ENCODE data around the gene NRXN3. TPM values are rescaled to one million over a fixed set of nuclear protein-coding genes. Genes with fewer than 3 reads are reported as not detected.

The NRXN3 gene
- total RNA-seq, 2 experiments from 2014 or later = not detected

GRCh38 chr14:79419571-79420327, 1249.6 kb downstream of the NRXN3 start:
- Mint-ChIP-seq H3K27ac (no peak overlapping the region), H3K4me1 (ENCODE audit: low read depth) (no peaks in the 10 kb centered on the region), H3K9me3 (peaks cover 8% of the 10 kb centered on the region), H3K4me3 (no peak overlapping the region), H3K36me3 (no peaks in the 10 kb centered on the region), H3K27me3 (no peaks in the 10 kb centered on the region)
- no peak for DNase-seq
- ChIA-PET POLR2A (no interaction called here), CTCF (no interaction called here)
- intact Hi-C loops (cut with micrococcal nuclease) = no loop called here

- Mint-ChIP-seq H3K4me1 (ENCODE audit: low read depth) (no peaks in the 10 kb centered on the region), H3K27me3 (no peaks in the 10 kb centered on the region), H3K4me3 (no peak overlapping the region), H3K27ac (no peak overlapping the region), H3K36me3 (no peaks in the 10 kb centered on the region), H3K9me3 (peaks cover 6% of the 10 kb centered on the region)
- intact Hi-C loops (cut with micrococcal nuclease) = no loop called here
- POLR2A ChIA-PET = no interaction called here
- CTCF ChIA-PET = no interaction called here
- DNase-seq = no peak
Measured at GRCh38 chr14:79420725-79421124, 1250.6 kb downstream of the NRXN3 start.

GRCh38 chr14:79421811-79422210, 1251.6 kb downstream of the NRXN3 start:
- no peaks in the 10 kb centered on the region for H3K4me1 Mint-ChIP-seq (ENCODE audit: low read depth)
- peaks cover 5% of the 10 kb centered on the region for H3K9me3 Mint-ChIP-seq
- no peak overlapping the region for H3K27ac Mint-ChIP-seq
- POLR2A ChIA-PET = no interaction called here
- no peaks in the 10 kb centered on the region for H3K27me3 Mint-ChIP-seq
- no peak overlapping the region for H3K4me3 Mint-ChIP-seq
- CTCF ChIA-PET = no interaction called here
- no peak for DNase-seq
- no peaks in the 10 kb centered on the region for H3K36me3 Mint-ChIP-seq
- intact Hi-C loops (cut with micrococcal nuclease) = no loop called here

GRCh38 chr14:79424462-79424861, 1254.3 kb downstream of the NRXN3 start:
- ChIA-PET POLR2A (no interaction called here), CTCF (no interaction called here)
- H3K36me3 Mint-ChIP-seq = no peaks in the 10 kb centered on the region
- no peaks in the 10 kb centered on the region for H3K27me3 Mint-ChIP-seq
- no peaks in the 10 kb centered on the region for H3K4me1 Mint-ChIP-seq (ENCODE audit: low read depth)
- no peak overlapping the region for H3K27ac Mint-ChIP-seq
- H3K4me3 Mint-ChIP-seq = no peak overlapping the region
- no peak for DNase-seq
- intact Hi-C loops (cut with micrococcal nuclease) = no loop called here
- no peaks in the 10 kb centered on the region for H3K9me3 Mint-ChIP-seq

GRCh38 chr14:79426103-79426755, 1256.1 kb downstream of the NRXN3 start:
- no peak for DNase-seq
- CTCF ChIA-PET = no interaction called here
- Mint-ChIP-seq H3K27me3 (no peaks in the 10 kb centered on the region), H3K4me1 (ENCODE audit: low read depth) (no peaks in the 10 kb centered on the region), H3K9me3 (no peaks in the 10 kb centered on the region), H3K4me3 (no peak overlapping the region), H3K36me3 (no peaks in the 10 kb centered on the region), H3K27ac (no peak overlapping the region)
- intact Hi-C loops (cut with micrococcal nuclease) = no loop called here
- POLR2A ChIA-PET = no interaction called here

GRCh38 chr14:79432640-79433039, 1262.5 kb downstream of the NRXN3 start:
- no peaks in the 10 kb centered on the region for H3K36me3 Mint-ChIP-seq
- ChIA-PET CTCF (no interaction called here), POLR2A (no interaction called here)

GRCh38 chr14:79436335-79436734, 1266.2 kb downstream of the NRXN3 start:
- Mint-ChIP-seq H3K4me1 (ENCODE audit: low read depth) (no peaks in the 10 kb centered on the region), H3K9me3 (no peaks in the 10 kb centered on the region), H3K4me3 (no peak overlapping the region), H3K36me3 (no peaks in the 10 kb centered on the region), H3K27ac (no peak overlapping the region), H3K27me3 (no peaks in the 10 kb centered on the region)
- POLR2A ChIA-PET = no interaction called here
- intact Hi-C loops (cut with micrococcal nuclease) = no loop called here
- no peak for DNase-seq
- CTCF ChIA-PET = no interaction called here

More at GRCh38 chr14:79432640-79433039, 1262.5 kb downstream of the NRXN3 start:
- intact Hi-C loops (cut with micrococcal nuclease) = no loop called here
- Mint-ChIP-seq H3K4me3 (no peak overlapping the region), H3K27ac (no peak overlapping the region), H3K4me1 (ENCODE audit: low read depth) (no peaks in the 10 kb centered on the region), H3K9me3 (no peaks in the 10 kb centered on the region), H3K27me3 (no peaks in the 10 kb centered on the region)
- DNase-seq = no peak

- no peak for DNase-seq
- no peak overlapping the region for H3K4me3 Mint-ChIP-seq
- H3K9me3 Mint-ChIP-seq = no peaks in the 10 kb centered on the region
- intact Hi-C loops (cut with micrococcal nuclease) = no loop called here
- H3K4me1 Mint-ChIP-seq (ENCODE audit: low read depth) = no peaks in the 10 kb centered on the region
- H3K27me3 Mint-ChIP-seq = no peaks in the 10 kb centered on the region
- H3K27ac Mint-ChIP-seq = no peak overlapping the region
- no peaks in the 10 kb centered on the region for H3K36me3 Mint-ChIP-seq
- POLR2A ChIA-PET = no interaction called here
- CTCF ChIA-PET = no interaction called here
Measured at GRCh38 chr14:79437951-79438350, 1267.8 kb downstream of the NRXN3 start.

- ChIA-PET POLR2A (no interaction called here), CTCF (no interaction called here)
- no peaks in the 10 kb centered on the region for H3K27me3 Mint-ChIP-seq
- H3K27ac Mint-ChIP-seq = no peak overlapping the region
- no peaks in the 10 kb centered on the region for H3K4me1 Mint-ChIP-seq (ENCODE audit: low read depth)
- no peak for DNase-seq
- H3K36me3 Mint-ChIP-seq = no peaks in the 10 kb centered on the region
- intact Hi-C loops (cut with micrococcal nuclease) = no loop called here
- no peaks in the 10 kb centered on the region for H3K9me3 Mint-ChIP-seq
- H3K4me3 Mint-ChIP-seq = no peak overlapping the region
Measured at GRCh38 chr14:79438696-79439342, 1268.6 kb downstream of the NRXN3 start.

GRCh38 chr14:79442786-79443185, 1272.6 kb downstream of the NRXN3 start:
- no peak overlapping the region for H3K4me3 Mint-ChIP-seq
- no peak overlapping the region for H3K27ac Mint-ChIP-seq
- intact Hi-C loops (cut with micrococcal nuclease) = no loop called here
- no peaks in the 10 kb centered on the region for H3K4me1 Mint-ChIP-seq (ENCODE audit: low read depth)
- H3K27me3 Mint-ChIP-seq = no peaks in the 10 kb centered on the region
- ChIA-PET CTCF (no interaction called here), POLR2A (no interaction called here)
- no peaks in the 10 kb centered on the region for H3K36me3 Mint-ChIP-seq
- no peaks in the 10 kb centered on the region for H3K9me3 Mint-ChIP-seq
- DNase-seq = no peak

GRCh38 chr14:79443602-79444001, 1273.4 kb downstream of the NRXN3 start:
- Mint-ChIP-seq H3K27me3 (no peaks in the 10 kb centered on the region), H3K9me3 (no peaks in the 10 kb centered on the region), H3K36me3 (no peaks in the 10 kb centered on the region), H3K4me1 (ENCODE audit: low read depth) (no peaks in the 10 kb centered on the region), H3K4me3 (no peak overlapping the region), H3K27ac (no peak overlapping the region)
- POLR2A ChIA-PET = no interaction called here
- CTCF ChIA-PET = no interaction called here
- intact Hi-C loops (cut with micrococcal nuclease) = no loop called here
- no peak for DNase-seq

GRCh38 chr14:79448960-79449359, 1278.8 kb downstream of the NRXN3 start:
- Mint-ChIP-seq H3K27ac (no peak overlapping the region), H3K4me1 (ENCODE audit: low read depth) (no peaks in the 10 kb centered on the region), H3K9me3 (no peaks in the 10 kb centered on the region), H3K27me3 (no peaks in the 10 kb centered on the region), H3K4me3 (no peak overlapping the region), H3K36me3 (no peaks in the 10 kb centered on the region)
- intact Hi-C loops (cut with micrococcal nuclease) = no loop called here
- CTCF ChIA-PET = no interaction called here
- no peak for DNase-seq
- POLR2A ChIA-PET = no interaction called here

GRCh38 chr14:79451601-79452000, 1281.4 kb downstream of the NRXN3 start:
- H3K27ac Mint-ChIP-seq = no peak overlapping the region

More at GRCh38 chr14:79451601-79452000, 1281.4 kb downstream of the NRXN3 start:
- Mint-ChIP-seq H3K36me3 (no peaks in the 10 kb centered on the region), H3K27me3 (no peaks in the 10 kb centered on the region), H3K4me1 (ENCODE audit: low read depth) (no peaks in the 10 kb centered on the region), H3K9me3 (no peaks in the 10 kb centered on the region), H3K4me3 (no peak overlapping the region)
- intact Hi-C loops (cut with micrococcal nuclease) = no loop called here
- DNase-seq = no peak
- POLR2A ChIA-PET = no interaction called here
- CTCF ChIA-PET = no interaction called here

All from activated CD4-positive, alpha-beta memory T cell treated with anti-CD3 and anti-CD28 coated beads for 36 hours (primary cell).